ENCODE data around the gene THRAP3. TPM values are rescaled to one million over a fixed set of nuclear protein-coding genes. Genes with fewer than 3 reads are reported as not detected.

Gene THRAP3
- total RNA-seq, 1 experiment from 2014 or later = 115 TPM

DNA sequence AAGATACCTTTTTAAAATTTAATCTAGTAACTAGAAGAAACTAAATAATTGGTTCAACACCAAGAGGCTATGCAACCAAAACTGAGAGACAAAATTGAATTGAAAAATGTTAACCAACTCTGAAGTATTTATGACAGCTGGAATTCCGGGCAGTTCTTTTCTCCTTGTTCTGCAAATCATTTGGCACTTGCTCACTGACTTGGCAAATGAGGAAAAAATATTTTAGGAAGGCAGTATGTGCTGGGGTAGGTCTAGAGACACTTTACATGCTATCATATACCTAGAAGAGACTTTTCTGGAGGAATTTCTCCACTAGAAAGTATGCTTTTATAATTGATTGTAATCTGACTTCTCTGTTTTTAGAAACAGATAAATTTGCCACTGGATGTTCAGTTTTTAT, 59.8 kb downstream of the THRAP3 start:
- DNase-seq (ENCODE audit: low spot score) = no peak
- in situ Hi-C loops (cut with HindIII; ENCODE audit: low sequenced_read_pairs) = loop anchor here (10.0 kb wide), 1 partner anchor 49 kb away; no protein-coding TSS in a partner anchor

- in situ Hi-C loops (cut with HindIII; ENCODE audit: low sequenced_read_pairs) = loop anchor here (10.0 kb wide), 1 partner anchor 50 kb away; no protein-coding TSS in a partner anchor
- DNase-seq (ENCODE audit: low spot score) = no peak
Observed at GRCh38 chr1:36284517-36284916, 60.3 kb downstream of the THRAP3 start.

- peak; percentile 91 for DNase-seq (ENCODE audit: low spot score)
- in situ Hi-C loops (cut with HindIII; ENCODE audit: low sequenced_read_pairs) = loop anchor here (10.0 kb wide), 1 partner anchor 51 kb away; no protein-coding TSS in a partner anchor
Observed at GRCh38 chr1:36285443-36286101, 61.3 kb downstream of the THRAP3 start.

GRCh38 chr1:36286802-36287201, 62.6 kb downstream of the THRAP3 start:
- in situ Hi-C loops (cut with HindIII; ENCODE audit: low sequenced_read_pairs) = loop anchor here (10.0 kb wide), 1 partner anchor 52 kb away; no protein-coding TSS in a partner anchor
- no peak for DNase-seq (ENCODE audit: low spot score)

- in situ Hi-C loops (cut with HindIII; ENCODE audit: low sequenced_read_pairs) = loop anchor here (10.0 kb wide), 1 partner anchor 53 kb away; no protein-coding TSS in a partner anchor
- no peak for DNase-seq (ENCODE audit: low spot score)
Observed at GRCh38 chr1:36287595-36287994, 63.4 kb downstream of the THRAP3 start.

- in situ Hi-C loops (cut with HindIII; ENCODE audit: low sequenced_read_pairs) = no loop called here
Observed at GRCh38 chr1:36295390-36295789, 71.1 kb downstream of the THRAP3 start.

DNA sequence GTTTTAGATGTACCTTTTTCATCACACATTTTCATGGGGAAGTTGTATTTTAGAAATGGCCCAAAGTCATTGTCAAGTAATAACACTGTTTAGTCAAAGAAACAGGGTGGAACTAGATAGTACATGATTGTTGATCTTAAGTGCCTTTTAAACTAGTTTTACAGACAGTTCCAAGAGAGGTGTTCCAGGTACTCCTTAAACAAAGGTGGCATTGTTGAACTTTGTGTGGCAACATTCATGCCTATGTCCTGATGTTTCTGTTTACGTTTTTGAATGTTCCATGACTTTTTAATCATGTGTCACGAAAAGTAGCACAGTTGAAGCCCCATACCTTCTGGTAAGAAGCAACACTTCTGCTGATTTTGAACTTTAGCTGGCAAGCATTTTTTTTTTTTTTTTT, 72.8 kb downstream of the THRAP3 start:
- DNase-seq (ENCODE audit: low spot score) = no peak
- in situ Hi-C loops (cut with HindIII; ENCODE audit: low sequenced_read_pairs) = no loop called here

More at GRCh38 chr1:36295390-36295789, 71.1 kb downstream of the THRAP3 start:
- DNase-seq (ENCODE audit: low spot score) = no peak

- DNase-seq (ENCODE audit: low spot score) = no peak
- in situ Hi-C loops (cut with HindIII; ENCODE audit: low sequenced_read_pairs) = no loop called here
Observed at GRCh38 chr1:36298640-36299039, 74.4 kb downstream of the THRAP3 start.

- in situ Hi-C loops (cut with HindIII; ENCODE audit: low sequenced_read_pairs) = no loop called here
- no peak for DNase-seq (ENCODE audit: low spot score)
Observed at GRCh38 chr1:36300526-36300925, 76.3 kb downstream of the THRAP3 start.

DNA sequence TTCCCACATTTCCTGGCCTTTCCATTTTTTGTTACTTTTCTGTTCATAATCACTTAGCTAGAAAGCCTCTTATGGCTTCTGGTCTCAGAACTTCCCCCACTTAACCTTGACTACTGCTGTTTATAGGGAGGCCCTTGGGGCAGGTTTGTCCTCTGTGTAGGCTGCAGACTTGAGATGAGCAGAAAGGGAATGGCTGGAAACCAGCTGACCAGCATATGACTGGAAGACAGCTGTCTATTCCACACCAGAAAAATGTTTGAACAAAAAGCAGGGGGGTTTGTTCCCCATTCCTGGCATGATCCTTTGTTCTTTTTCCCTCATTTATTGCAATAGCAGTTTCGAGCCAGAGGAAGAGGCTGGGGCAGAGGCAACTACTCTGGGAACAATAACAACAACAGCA, 77.0 kb downstream of the THRAP3 start:
- in situ Hi-C loops (cut with HindIII; ENCODE audit: low sequenced_read_pairs) = no loop called here
- no peak for DNase-seq (ENCODE audit: low spot score)

DNA sequence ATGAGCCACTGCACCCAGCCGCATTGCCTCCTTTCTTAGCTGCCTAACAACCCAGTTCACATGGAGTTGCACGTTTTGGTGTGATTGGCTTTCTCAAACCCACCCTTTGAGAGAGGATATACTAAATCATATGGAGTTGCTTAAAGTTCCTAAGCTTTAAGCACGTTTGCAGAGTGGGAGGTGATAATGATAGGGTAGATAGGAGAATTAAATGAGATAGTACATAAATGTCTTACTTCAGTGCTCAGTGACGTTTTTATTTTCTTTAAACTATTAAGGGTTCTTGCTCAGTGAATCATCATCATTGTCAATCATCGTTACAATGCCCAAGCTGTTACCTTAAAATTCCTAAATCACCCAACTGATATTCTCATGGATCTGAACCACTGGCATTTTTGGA, 79.0 kb downstream of the THRAP3 start:
- no peak for DNase-seq (ENCODE audit: low spot score)
- in situ Hi-C loops (cut with HindIII; ENCODE audit: low sequenced_read_pairs) = no loop called here

- in situ Hi-C loops (cut with HindIII; ENCODE audit: low sequenced_read_pairs) = no loop called here
- no peak for DNase-seq (ENCODE audit: low spot score)
Observed at GRCh38 chr1:36303650-36304360, 79.6 kb downstream of the THRAP3 start.

DNA sequence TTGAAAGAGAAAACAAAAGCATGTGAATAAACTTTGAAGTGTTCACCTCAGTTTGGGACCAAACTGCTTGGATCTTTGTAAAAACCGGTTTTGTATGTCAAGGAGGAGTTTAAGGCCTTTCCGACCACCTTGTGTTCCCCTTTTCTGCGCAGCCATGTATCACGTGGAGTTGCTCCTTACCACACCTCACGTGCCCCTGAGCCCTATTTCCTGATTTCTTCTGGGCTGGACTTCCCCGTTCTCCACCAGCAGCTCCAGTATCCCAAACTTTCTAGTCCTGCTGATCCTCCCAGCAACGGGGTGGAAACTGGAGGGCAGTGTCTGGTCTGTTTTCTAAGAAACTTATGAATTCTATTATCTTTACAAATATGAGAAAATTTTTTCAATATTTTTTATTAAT, 80.3 kb downstream of the THRAP3 start:
- DNase-seq (ENCODE audit: low spot score) = no peak
- in situ Hi-C loops (cut with HindIII; ENCODE audit: low sequenced_read_pairs) = no loop called here

- in situ Hi-C loops (cut with HindIII; ENCODE audit: low sequenced_read_pairs) = no loop called here
- DNase-seq (ENCODE audit: low spot score) = no peak
Observed at GRCh38 chr1:36304970-36305914, 81.0 kb downstream of the THRAP3 start.

GRCh38 chr1:36305915-36306209, 81.6 kb downstream of the THRAP3 start:
- no peak for DNase-seq (ENCODE audit: low spot score)
- in situ Hi-C loops (cut with HindIII; ENCODE audit: low sequenced_read_pairs) = no loop called here

DNA sequence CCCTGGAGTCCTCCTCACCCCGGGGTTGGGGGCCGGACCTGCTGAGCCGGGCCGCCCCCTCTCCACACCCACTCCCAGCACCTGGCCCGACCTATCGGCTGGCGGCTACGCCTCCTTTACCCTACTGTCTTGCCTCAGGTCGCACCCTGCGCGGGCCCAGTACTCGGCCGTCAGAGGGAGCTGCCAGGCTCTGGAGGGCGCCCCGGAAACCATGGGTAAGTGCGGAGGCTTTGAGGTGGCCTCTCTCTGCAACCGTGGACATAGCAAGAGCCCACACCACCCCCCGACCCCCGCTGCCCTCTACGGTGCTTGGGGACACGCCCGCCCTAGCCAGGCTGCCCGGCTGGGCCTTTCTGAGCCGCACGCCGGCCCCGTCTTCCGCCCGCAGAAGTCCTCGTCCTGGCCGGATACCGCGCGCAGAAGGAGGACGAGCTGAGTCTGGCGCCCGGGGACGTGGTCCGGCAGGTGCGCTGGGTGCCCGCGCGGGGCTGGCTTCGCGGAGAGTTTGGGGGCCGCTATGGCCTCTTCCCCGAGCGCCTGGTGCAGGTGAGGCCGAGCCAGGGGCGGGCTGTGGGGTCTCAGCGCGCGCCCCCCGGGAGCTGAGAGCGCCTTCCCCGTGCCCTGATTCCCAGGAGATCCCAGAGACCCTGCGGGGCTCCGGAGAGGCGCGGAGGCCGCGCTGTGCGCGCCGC, 82.1 kb downstream of the THRAP3 start, which contains the start of gene SH3D21:
SH3D21 (plus strand) TSS at position 159 of the 692 bp plus-strand sequence; CDS start at position 212, 53 bp downstream.
- peak; percentile 47 for DNase-seq (ENCODE audit: low spot score)
- in situ Hi-C loops (cut with HindIII; ENCODE audit: low sequenced_read_pairs) = no loop called here

DNA sequence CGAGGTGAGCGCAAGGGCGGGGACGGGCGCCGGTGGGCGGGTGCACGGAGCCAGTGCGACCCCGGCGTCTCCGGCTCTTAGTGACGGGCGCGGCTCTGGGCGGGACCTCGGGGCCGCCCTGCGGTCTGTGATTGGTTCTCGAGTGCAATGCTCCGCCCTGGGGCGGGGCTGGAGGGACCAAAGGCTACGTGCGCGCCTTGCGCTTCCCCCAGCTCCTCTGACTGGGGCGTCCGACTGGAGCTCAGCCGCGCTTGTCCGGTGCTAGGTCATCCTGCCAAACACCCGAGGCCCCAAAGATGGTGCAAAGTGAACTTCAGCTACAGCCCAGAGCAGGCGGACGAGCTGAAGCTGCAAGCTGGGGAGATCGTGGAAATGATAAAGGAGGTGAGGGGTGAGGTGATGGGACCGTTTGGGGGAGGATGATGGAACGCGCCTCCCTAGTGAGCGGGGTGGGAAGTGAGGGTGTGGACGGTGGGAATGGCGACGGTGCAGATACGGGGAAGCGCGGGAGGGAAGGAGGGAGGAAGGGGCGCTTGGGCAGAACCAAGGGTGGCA, 82.7 kb downstream of the THRAP3 start:
- in situ Hi-C loops (cut with HindIII; ENCODE audit: low sequenced_read_pairs) = no loop called here
- DNase-seq (ENCODE audit: low spot score) = peak; percentile 97

DNA sequence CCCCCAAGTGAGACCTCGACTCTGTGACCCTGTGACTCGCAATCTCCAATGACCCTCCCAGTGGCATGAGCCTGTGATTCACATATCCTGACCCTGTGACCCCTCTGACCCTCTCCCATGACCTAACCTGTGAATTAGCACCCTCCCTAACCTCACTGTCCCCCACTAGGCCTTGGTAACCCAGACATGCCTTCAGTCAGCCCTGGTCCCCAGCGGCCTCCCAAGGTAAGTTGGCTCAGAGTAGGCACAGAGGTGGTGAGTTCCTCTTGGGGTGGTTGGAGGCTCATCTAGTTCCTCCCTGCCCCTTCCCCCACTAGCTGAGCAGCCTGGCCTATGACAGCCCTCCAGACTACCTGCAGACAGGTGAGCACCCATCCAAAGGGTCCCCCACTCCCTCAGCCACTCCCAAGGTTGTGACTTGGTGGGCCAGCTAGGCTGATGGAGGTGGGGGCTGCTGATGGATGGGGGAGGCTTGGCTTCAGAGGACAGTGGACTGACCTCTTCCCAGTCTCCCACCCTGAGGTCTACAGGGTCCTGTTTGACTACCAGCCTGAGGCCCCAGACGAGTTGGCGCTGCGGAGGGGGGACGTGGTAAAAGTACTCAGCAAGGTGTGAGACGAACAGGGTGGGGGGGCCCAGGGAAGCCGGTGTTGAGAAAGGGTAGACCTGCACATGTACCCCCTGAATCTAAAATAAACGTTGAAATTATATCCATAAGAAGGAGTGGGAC, 83.5 kb downstream of the THRAP3 start:
- no peak for DNase-seq (ENCODE audit: low spot score)
- in situ Hi-C loops (cut with HindIII; ENCODE audit: low sequenced_read_pairs) = no loop called here

All from G401 (cell line).